Right kidney (tissue), 9 donors: Measurements from ENCODE around the gene INO80B.
"Not testable (repeated sequence)": the region's sequence is repeated elsewhere in the genome, so short reads cannot be mapped to it uniquely, and the experiment has no call there.

Experiments used
- DNase-seq: peaks from one replicate; pipeline ENCODE4 v3.0.0-alpha.2; 2016
- long read RNA-seq, 8 donors: transcript quantifications; one replicate each; lab custom pipeline, GENCODE V29; 2026

INO80B gene
- long read RNA-seq, donor 1, transcript INO80B-201 (5 exons, 1,261 nt) = major isoform, 8 of 10 reads
- long read RNA-seq, donor 1, partial matches to known transcripts = 0 of 10 reads
- long read RNA-seq, donor 1, other reads (novel, unspliced or antisense) = 0 of 10 reads
- long read RNA-seq, donor 2, partial matches to known transcripts = 0 of 4 reads
- long read RNA-seq, donor 2, other reads (novel, unspliced or antisense) = 0 of 4 reads
- long read RNA-seq, donor 3, partial matches to known transcripts = 0 of 4 reads
- long read RNA-seq, donor 3, other reads (novel, unspliced or antisense) = 0 of 4 reads
- long read RNA-seq, donor 4, partial matches to known transcripts = 0 of 4 reads
- long read RNA-seq, donor 4, other reads (novel, unspliced or antisense) = 0 of 4 reads
- long read RNA-seq, donor 5, transcript INO80B-201 (5 exons, 1,261 nt) = major isoform, 10 of 10 reads
- long read RNA-seq, donor 5, partial matches to known transcripts = 0 of 10 reads
- long read RNA-seq, donor 5, other reads (novel, unspliced or antisense) = 0 of 10 reads
- long read RNA-seq, donor 6, transcript INO80B-201 (5 exons, 1,261 nt) = major isoform, 9 of 11 reads
- long read RNA-seq, donor 6, partial matches to known transcripts = 0 of 11 reads
- long read RNA-seq, donor 6, other reads (novel, unspliced or antisense) = 0 of 11 reads
- long read RNA-seq, donor 7, transcript INO80B-207 (4 exons, 818 nt) = major isoform, 6 of 13 reads
- long read RNA-seq, donor 7, transcript INO80B-201 (5 exons, 1,261 nt) = major isoform, 6 of 13 reads
- long read RNA-seq, donor 7, partial matches to known transcripts = 0 of 13 reads
- long read RNA-seq, donor 7, other reads (novel, unspliced or antisense) = 0 of 13 reads
- long read RNA-seq, donor 8, partial matches to known transcripts = 0 of 7 reads
- long read RNA-seq, donor 8, other reads (novel, unspliced or antisense) = 0 of 7 reads

- peak; percentile 95 for DNase-seq
Measured at GRCh38 chr2:74454654-74455511, at the start of gene INO80B. TSS of gene INO80B (plus strand) at chr2:74455087. CDS start at chr2:74455117, 30 bp downstream.

- DNase-seq = no peak
Measured at GRCh38 chr2:74406035-74406434, 48.9 kb upstream of the INO80B start.

- no peak for DNase-seq
Measured at GRCh38 chr2:74407682-74408081, 47.2 kb upstream of the INO80B start.

GRCh38 chr2:74413001-74413698 is 41.7 kb upstream of the INO80B start:
- DNase-seq = no peak

- DNase-seq = no peak
Measured at GRCh38 chr2:74414441-74414840, 40.4 kb upstream of the INO80B start.

GRCh38 chr2:74414881-74415761 is 39.8 kb upstream of the INO80B start:
- peak; percentile 87 for DNase-seq

GRCh38 chr2:74415762-74416395 is 39.0 kb upstream of the INO80B start:
- no peak for DNase-seq

GRCh38 chr2:74416778-74417177 is 38.1 kb upstream of the INO80B start:
- no peak for DNase-seq

GRCh38 chr2:74417197-74417596 is 37.7 kb upstream of the INO80B start:
- no peak for DNase-seq

GRCh38 chr2:74417763-74418162 is 37.1 kb upstream of the INO80B start:
- DNase-seq = no peak

- DNase-seq = no peak
Measured at GRCh38 chr2:74418312-74418711, 36.6 kb upstream of the INO80B start.

GRCh38 chr2:74419345-74419744 is 35.5 kb upstream of the INO80B start:
- DNase-seq = no peak

GRCh38 chr2:74420006-74420405 is 34.9 kb upstream of the INO80B start:
- DNase-seq = no peak

- DNase-seq = not testable (repeated sequence)
Measured at GRCh38 chr2:74420443-74421103, 34.3 kb upstream of the INO80B start.

- DNase-seq = peak; percentile 90
Measured at GRCh38 chr2:74421221-74421870, 33.5 kb upstream of the INO80B start, which contains the start of the genes C2orf81 and WDR54. TSS of gene C2orf81 (minus strand) at chr2:74421619. CDS start at chr2:74421560, 59 bp downstream. TSS of gene WDR54 (plus strand) at chr2:74421730. CDS start at chr2:74422154, 424 bp downstream.

GRCh38 chr2:74423231-74424095 is 31.4 kb upstream of the INO80B start:
- DNase-seq = no peak
